Smooth muscle cell (in vitro differentiated cells): Measurements from ENCODE around the gene ESRRB. TPM values are rescaled to one million over a fixed set of nuclear protein-coding genes. Genes with fewer than 3 reads are reported as not detected.

Experiments used
- DNase-seq: peaks from one replicate; lab custom pipeline; 2025; ENCODE audit not compliant: unreplicated experiment; lab: John Stamatoyannopoulos, UW
- H2AFZ ChIP-seq: fragments of 200-600 bp; sonication (generic); 2 replicates; pipeline ENCODE4 v1.6.0; 2016; ENCODE audit warnings: antibody characterized with exemption, low read depth, mild to moderate bottlenecking
- H3F3A ChIP-seq: fragments of 200-600 bp; sonication (generic); 2 replicates; pipeline ENCODE4 v1.6.0; 2017; ENCODE audit warnings: antibody characterized with exemption, low read depth
- H3K27ac ChIP-seq: fragments of 200-600 bp; sonication (generic); 2 replicates; pipeline ENCODE4 v1.5.1; 2016; ENCODE audit warnings: low read depth, mild to moderate bottlenecking
- H3K27me3 ChIP-seq: fragments of 200-600 bp; sonication (generic); 2 replicates; pipeline ENCODE4 v1.6.1; 2016; ENCODE audit warnings: low read depth, mild to moderate bottlenecking
- H3K36me3 ChIP-seq: fragments of 200-600 bp; sonication (generic); 2 replicates; pipeline ENCODE4 v1.5.1; 2016; ENCODE audit warnings: low read depth
- H3K4me1 ChIP-seq: fragments of 200-600 bp; sonication (generic); 2 replicates; pipeline ENCODE4 v1.5.1; 2016; ENCODE audit warnings: low read depth
- H3K4me2 ChIP-seq: fragments of 200-600 bp; sonication (generic); 2 replicates; pipeline ENCODE4 v1.6.0; 2016; ENCODE audit warnings: mild to moderate bottlenecking
- H3K4me3 ChIP-seq: fragments of 200-600 bp; sonication (generic); 2 replicates; pipeline ENCODE4 v1.5.1; 2016; ENCODE audit warnings: mild to moderate bottlenecking
- H3K79me2 ChIP-seq: fragments of 200-600 bp; sonication (generic); 2 replicates; pipeline ENCODE4 v1.6.0; 2016; ENCODE audit warnings: low read depth, mild to moderate bottlenecking
- H3K9ac ChIP-seq: fragments of 200-600 bp; sonication (generic); 2 replicates; pipeline ENCODE4 v1.6.0; 2016; ENCODE audit warnings: low read depth
- H3K9me3 ChIP-seq: fragments of 200-600 bp; sonication (generic); replicated peaks from 2 replicates; pipeline ENCODE4 v1.5.1; 2016; ENCODE audit warnings: low read depth
- H4K20me1 ChIP-seq: fragments of 200-600 bp; sonication (generic); 2 replicates; pipeline ENCODE4 v1.6.0; 2016; ENCODE audit warnings: low read depth
- WGBS: methylation state at CpG from one replicate; pipeline ENCODE4 v1.1.7; 2016; ENCODE audit warnings: low lambda C conversion rate; 5-methylcytosine and 5-hydroxymethylcytosine counted together
- polyA plus RNA-seq: library from polyadenylated mRNA; unstranded; fragments of >200 nt; fragmentation: Nextera tagmentation; extraction: Ambion mirVana; gene quantifications from 2 replicates; pipeline ENCODE4 v1.2.1, GENCODE V29; 2016
- total RNA-seq: library from RNA; depleted of rRNA; stranded (reverse); fragments of >200 nt; gene quantifications from 2 replicates; pipeline ENCODE4 v1.2.3, GENCODE V29; 2014
- TF ChIP-seq, protein P1 (sequence below): fragments of 200-600 bp; sonication (generic); IDR thresholded peaks from 2 replicates; pipeline ENCODE4 v1.5.1; 2017; ENCODE audit warnings: borderline replicate concordance, mild to moderate bottlenecking, antibody characterized with exemption; ENCODE audit not compliant: insufficient read depth, poor library complexity, severe bottlenecking

ESRRB gene
- total and polyA plus RNA-seq, 2 experiments from 2014 or later = 0.72 TPM; not detected in 1

GRCh38 chr14:76486251-76486743 is 110.4 kb downstream of the ESRRB start:
- WGBS = 51% methylated on average over 7 of the region's 7 CpGs
- no peaks in the 10 kb centered on the region for H3K79me2 ChIP-seq
- no peaks in the 10 kb centered on the region for H3F3A ChIP-seq
- no peak overlapping the region for H2AFZ ChIP-seq
- no peaks in the 10 kb centered on the region for H4K20me1 ChIP-seq
- no peak for DNase-seq
- no peak overlapping the region for H3K9ac ChIP-seq
- H3K4me2 ChIP-seq = no peak overlapping the region
- H3K4me1 ChIP-seq = peaks cover 6% of the 10 kb centered on the region
- H3K27me3 ChIP-seq = peaks cover 4% of the 10 kb centered on the region
- H3K9me3 ChIP-seq = no peaks in the 10 kb centered on the region
- TF ChIP-seq, protein P1, sequence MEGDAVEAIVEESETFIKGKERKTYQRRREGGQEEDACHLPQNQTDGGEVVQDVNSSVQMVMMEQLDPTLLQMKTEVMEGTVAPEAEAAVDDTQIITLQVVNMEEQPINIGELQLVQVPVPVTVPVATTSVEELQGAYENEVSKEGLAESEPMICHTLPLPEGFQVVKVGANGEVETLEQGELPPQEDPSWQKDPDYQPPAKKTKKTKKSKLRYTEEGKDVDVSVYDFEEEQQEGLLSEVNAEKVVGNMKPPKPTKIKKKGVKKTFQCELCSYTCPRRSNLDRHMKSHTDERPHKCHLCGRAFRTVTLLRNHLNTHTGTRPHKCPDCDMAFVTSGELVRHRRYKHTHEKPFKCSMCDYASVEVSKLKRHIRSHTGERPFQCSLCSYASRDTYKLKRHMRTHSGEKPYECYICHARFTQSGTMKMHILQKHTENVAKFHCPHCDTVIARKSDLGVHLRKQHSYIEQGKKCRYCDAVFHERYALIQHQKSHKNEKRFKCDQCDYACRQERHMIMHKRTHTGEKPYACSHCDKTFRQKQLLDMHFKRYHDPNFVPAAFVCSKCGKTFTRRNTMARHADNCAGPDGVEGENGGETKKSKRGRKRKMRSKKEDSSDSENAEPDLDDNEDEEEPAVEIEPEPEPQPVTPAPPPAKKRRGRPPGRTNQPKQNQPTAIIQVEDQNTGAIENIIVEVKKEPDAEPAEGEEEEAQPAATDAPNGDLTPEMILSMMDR = no peak
- H3K27ac ChIP-seq = no peak overlapping the region
- no peaks in the 10 kb centered on the region for H3K36me3 ChIP-seq
- no peak overlapping the region for H3K4me3 ChIP-seq

GRCh38 chr14:76488551-76488950 is 112.6 kb downstream of the ESRRB start:
- H3K4me2 ChIP-seq = no peak overlapping the region
- TF ChIP-seq, protein P1 = no peak
- no peaks in the 10 kb centered on the region for H4K20me1 ChIP-seq
- H3K9me3 ChIP-seq = no peaks in the 10 kb centered on the region
- no peaks in the 10 kb centered on the region for H3K36me3 ChIP-seq
- no peak overlapping the region for H3K27ac ChIP-seq
- H3K4me1 ChIP-seq = peaks cover 6% of the 10 kb centered on the region
- no peak for DNase-seq
- H3K4me3 ChIP-seq = no peak overlapping the region
- peaks cover 4% of the 10 kb centered on the region for H3K27me3 ChIP-seq
- no peak overlapping the region for H3K9ac ChIP-seq
- no peaks in the 10 kb centered on the region for H3K79me2 ChIP-seq
- no peak overlapping the region for H2AFZ ChIP-seq
- WGBS = 83% methylated on average over 4 of the region's 4 CpGs
- no peaks in the 10 kb centered on the region for H3F3A ChIP-seq

- Histone ChIP-seq H3K4me2 (no peak overlapping the region), H3K27me3 (peaks cover 4% of the 10 kb centered on the region), H3K4me3 (no peak overlapping the region), H3K9ac (no peak overlapping the region), H3K4me1 (peaks cover 6% of the 10 kb centered on the region), H3K27ac (no peak overlapping the region), H3K9me3 (no peaks in the 10 kb centered on the region), H2AFZ (no peak overlapping the region), H3K79me2 (no peaks in the 10 kb centered on the region), H3F3A (no peaks in the 10 kb centered on the region), H3K36me3 (no peaks in the 10 kb centered on the region), H4K20me1 (no peaks in the 10 kb centered on the region)
- TF ChIP-seq, protein P1 = no peak
- DNase-seq = no peak
- 89% methylated on average over 3 of the region's 3 CpGs for WGBS
Observed at GRCh38 chr14:76489667-76490066, 113.7 kb downstream of the ESRRB start.

- no peaks in the 10 kb centered on the region for H4K20me1 ChIP-seq
- WGBS = 92% methylated on average over 2 of the region's 2 CpGs
- H3K4me2 ChIP-seq = no peak overlapping the region
Observed at GRCh38 chr14:76490111-76490510, 114.2 kb downstream of the ESRRB start.

More at GRCh38 chr14:76490111-76490510, 114.2 kb downstream of the ESRRB start:
- Histone ChIP-seq H3K9me3 (no peaks in the 10 kb centered on the region), H3K4me1 (peaks cover 6% of the 10 kb centered on the region), H3K9ac (no peak overlapping the region), H3K36me3 (no peaks in the 10 kb centered on the region), H3F3A (no peaks in the 10 kb centered on the region), H3K4me3 (no peak overlapping the region), H3K27ac (no peak overlapping the region), H3K79me2 (no peaks in the 10 kb centered on the region), H2AFZ (no peak overlapping the region), H3K27me3 (peaks cover 4% of the 10 kb centered on the region)
- DNase-seq = no peak
- TF ChIP-seq, protein P1 = no peak
